ENCODE data around the gene SFT2D2.

Gene SFT2D2

GRCh38 chr1:168223261-168223660, 2.5 kb upstream of the SFT2D2 start:
- DNase-seq (ENCODE audit: low read depth in 2 of 2), result no peak

GRCh38 chr1:168223681-168224540, 1.9 kb upstream of the SFT2D2 start:
- DNase-seq (ENCODE audit: low read depth in 2 of 2), result no peak

DNA sequence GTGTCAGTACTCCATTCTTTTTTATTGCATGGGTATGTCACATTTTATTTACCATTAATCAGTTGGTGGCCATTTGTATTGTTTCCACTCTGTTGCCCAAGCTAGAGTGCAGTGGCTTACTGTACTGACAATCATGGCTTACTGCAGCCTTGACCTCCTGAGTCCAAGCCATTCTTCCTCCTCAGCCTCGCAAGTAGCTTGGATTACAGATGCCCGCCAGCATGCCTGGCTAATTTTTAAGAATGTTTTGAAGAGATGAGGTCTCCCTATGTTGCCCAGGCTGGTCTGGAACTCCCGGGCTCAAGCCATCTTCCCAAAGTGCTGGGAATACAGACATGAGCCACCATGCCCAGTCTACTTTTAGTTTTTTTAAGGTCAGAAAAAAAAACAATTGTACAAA, 813 bp upstream of the SFT2D2 start:
- DNase-seq (ENCODE audit: low read depth in 2 of 2), result no peak

DNA sequence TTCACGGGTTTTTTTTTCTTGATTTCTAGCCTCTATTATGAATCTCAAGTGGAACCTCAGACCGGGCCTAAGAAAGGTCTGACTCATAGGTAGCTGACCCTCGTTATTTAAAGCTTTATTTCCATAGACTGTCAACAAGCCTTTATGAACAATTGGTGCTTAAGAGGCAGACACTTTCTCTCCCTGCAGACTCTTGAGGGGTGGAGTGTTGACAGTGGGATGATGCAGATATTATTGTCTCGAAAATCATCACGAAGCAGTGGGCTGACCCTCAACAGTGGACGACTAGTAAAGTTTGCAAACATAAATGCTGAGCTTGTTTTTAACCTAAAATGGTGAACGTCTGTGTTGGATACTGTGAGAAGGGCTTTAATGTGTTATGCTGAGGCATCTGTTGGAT, 1.8 kb downstream of the SFT2D2 start:
- no peak for DNase-seq (ENCODE audit: low read depth in 2 of 2)

- no peak for DNase-seq (ENCODE audit: low read depth in 2 of 2)
Observed at GRCh38 chr1:168229893-168230292, 4.1 kb downstream of the SFT2D2 start.

- no peak for DNase-seq (ENCODE audit: low read depth in 2 of 2)
Observed at GRCh38 chr1:168230709-168231108, 4.9 kb downstream of the SFT2D2 start.

- DNase-seq (ENCODE audit: low read depth in 2 of 2), result peak in 1 of 2 experiments; percentile 14
Observed at GRCh38 chr1:168234846-168235547, 9.2 kb downstream of the SFT2D2 start.

DNA sequence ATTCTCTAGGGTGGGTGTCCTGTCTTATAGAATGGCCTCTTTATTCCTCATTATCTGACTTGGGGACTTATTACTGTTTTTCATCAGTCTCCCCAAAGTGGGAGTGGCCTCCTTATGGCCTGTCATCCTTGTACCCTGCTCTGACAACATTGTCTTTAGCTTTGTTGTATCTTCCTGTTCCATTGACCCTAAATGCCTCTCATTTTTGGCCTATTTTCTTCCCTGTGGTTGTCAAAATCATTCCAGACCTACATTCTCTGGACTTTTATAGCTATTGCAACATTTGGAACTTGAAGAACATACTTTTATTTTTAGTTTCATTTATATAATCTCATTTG, 9.7 kb downstream of the SFT2D2 start:
- no peak for DNase-seq (ENCODE audit: low read depth in 2 of 2)

GRCh38 chr1:168235937-168236336, 10.1 kb downstream of the SFT2D2 start:
- no peak for DNase-seq (ENCODE audit: low read depth in 2 of 2)

DNA sequence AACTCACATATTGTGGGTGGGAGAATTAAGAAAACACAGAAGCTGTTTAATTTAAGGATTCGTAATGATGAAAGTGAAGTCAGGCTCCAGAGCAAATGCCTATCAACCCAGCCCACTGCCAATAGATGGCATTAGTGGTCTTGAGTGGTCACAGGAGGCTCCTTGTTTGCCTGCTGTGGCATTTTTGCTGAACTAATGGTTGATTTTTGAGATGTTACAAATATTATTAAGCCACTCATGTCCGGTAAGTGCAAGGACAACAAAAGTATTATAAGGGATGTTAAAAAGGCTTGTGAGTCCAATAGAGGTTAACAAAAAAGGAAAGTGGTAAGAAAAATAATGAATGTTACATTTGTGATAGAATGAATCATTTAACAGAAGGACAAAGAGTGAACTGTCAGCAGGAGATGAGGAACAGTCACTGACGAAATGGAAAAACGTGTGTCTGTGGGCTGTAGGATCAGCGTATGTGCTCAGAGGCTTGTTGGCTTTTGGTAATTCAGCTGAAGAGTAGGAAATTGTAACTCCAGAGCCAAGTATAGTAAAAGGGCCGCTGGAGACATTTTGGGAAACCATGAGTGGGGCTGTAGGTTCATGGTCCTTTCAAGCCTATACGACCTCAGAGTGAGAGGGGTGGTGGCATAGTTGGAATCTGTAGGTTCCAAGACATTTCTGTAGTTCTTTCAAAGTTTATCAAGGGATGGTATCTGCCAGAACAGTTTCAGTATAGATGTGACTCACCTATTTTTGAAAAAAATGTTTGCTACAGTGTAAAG, 11.2 kb downstream of the SFT2D2 start:
- peak in 1 of 2 experiments; percentile 26 for DNase-seq (ENCODE audit: low read depth in 2 of 2)

- DNase-seq (ENCODE audit: low read depth in 2 of 2), result no peak
Observed at GRCh38 chr1:168243198-168243597, 17.4 kb downstream of the SFT2D2 start.

- no peak for DNase-seq (ENCODE audit: low read depth in 2 of 2)
Observed at GRCh38 chr1:168243636-168244212, 17.9 kb downstream of the SFT2D2 start.

DNA sequence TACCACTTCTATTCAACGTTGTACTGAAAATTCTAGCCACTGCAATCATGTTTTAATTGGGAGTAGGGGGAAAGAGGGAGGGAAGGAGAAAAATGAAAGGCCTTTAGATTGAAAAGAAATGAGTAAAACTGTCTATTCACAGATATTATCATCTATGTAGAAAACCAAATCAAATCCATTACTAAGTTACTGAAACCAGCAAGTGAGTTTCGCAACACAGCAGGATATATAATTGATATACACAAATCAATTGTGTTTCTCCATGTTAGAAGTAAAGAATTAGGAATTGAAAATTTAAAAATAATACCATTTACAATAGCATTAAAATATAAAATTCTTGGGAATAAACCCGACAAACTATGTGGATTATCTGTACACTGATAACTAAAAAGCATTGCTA, 19.2 kb downstream of the SFT2D2 start:
- DNase-seq (ENCODE audit: low read depth in 2 of 2), result no peak

- DNase-seq (ENCODE audit: low read depth in 2 of 2), result no peak
Observed at GRCh38 chr1:168246506-168246905, 20.7 kb downstream of the SFT2D2 start.

DNA sequence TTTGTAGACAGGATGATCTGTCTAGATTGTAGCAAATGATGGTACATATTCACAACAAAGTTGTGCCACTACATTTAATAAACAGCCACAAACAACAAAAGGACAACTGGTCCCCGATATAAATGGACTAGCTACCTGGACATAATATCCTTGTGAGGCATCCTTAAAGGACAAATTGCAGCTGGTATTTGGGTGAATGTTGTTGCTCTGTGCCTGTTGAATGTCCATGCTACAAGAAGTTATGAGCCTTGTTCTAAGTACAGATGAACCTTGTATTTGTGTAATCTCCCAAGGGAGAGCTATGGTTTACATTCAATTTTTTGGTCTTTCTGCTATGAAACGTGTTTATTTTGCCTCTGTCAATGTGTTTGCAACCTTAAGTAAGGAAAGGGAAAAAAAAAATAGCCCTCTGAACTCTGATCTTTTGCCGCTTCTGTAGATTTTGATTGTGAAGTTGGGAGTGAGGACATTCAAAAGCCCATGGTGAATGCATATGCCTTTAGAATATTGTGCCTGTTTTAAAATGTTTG, 26.5 kb downstream of the SFT2D2 start:
- no peak for DNase-seq (ENCODE audit: low read depth in 2 of 2)

GRCh38 chr1:168256164-168256563, 30.4 kb downstream of the SFT2D2 start:
- no peak for DNase-seq (ENCODE audit: low read depth in 2 of 2)

- DNase-seq (ENCODE audit: low read depth in 2 of 2), result no peak
Observed at GRCh38 chr1:168257397-168257796, 31.6 kb downstream of the SFT2D2 start.

GRCh38 chr1:168259567-168259966, 33.8 kb downstream of the SFT2D2 start:
- DNase-seq (ENCODE audit: low read depth in 2 of 2), result no peak

DNA sequence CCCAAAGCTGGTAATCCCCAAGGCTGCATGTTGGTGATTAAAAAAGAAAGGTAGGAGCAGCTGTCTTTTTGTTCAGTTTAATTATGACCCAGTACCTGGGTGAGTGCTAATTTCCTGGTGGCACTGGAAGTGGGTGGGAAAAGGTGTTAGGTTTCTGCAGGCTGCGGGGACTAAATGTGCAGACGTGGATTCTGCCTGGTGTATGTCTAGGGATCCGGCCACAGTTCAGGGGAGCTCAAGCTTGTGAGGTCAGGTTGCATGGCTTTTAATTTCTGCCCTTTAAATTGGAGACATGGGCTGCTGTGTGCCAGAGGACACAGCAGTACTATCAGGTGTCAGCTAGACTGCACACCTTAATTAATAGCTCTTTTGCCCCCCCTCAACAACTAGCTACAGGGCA, 34.6 kb downstream of the SFT2D2 start:
- no peak for DNase-seq (ENCODE audit: low read depth in 2 of 2)

GRCh38 chr1:168261390-168261789, 35.6 kb downstream of the SFT2D2 start:
- DNase-seq (ENCODE audit: low read depth in 2 of 2), result no peak

GRCh38 chr1:168263130-168263529, 37.3 kb downstream of the SFT2D2 start:
- DNase-seq (ENCODE audit: low read depth in 2 of 2), result no peak

DNA sequence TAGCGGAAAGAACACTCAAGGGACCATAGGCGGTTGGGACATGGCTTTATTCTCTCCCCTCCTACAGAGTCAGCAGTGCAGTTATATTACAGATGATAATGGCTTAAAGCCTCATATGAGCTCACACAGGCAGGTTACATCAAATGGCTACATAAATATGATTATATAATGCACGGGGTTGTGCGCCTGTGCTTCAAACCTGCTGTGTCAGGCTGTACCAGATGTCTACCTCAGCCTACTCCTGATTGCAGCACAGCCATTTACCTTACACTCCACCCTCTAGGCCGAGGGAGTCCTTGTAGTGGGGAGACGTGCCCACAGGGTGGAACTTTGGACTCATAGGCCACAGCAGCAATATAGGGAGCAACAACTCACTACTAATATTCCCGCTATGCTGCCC, 38.5 kb downstream of the SFT2D2 start:
- no peak for DNase-seq (ENCODE audit: low read depth in 2 of 2)

Data from stimulated activated CD4-positive, alpha-beta T cell treated with anti-CD3 and anti-CD28 coated beads, Interleukin-12 subunit alpha, Interleukin-12 subunit beta, amount 100 ng/mL, for 24 hours (primary cell).